Midbrain (tissue), 1 donor: Measurements from ENCODE around the gene CHP1.
"Not testable (repeated sequence)": the region's sequence is repeated elsewhere in the genome, so short reads cannot be mapped to it uniquely, and the experiment has no call there.

Experiments
- DNase-seq: peaks from one replicate; lab custom pipeline; 2025; lab: John Stamatoyannopoulos, UW

CHP1 gene

DNA sequence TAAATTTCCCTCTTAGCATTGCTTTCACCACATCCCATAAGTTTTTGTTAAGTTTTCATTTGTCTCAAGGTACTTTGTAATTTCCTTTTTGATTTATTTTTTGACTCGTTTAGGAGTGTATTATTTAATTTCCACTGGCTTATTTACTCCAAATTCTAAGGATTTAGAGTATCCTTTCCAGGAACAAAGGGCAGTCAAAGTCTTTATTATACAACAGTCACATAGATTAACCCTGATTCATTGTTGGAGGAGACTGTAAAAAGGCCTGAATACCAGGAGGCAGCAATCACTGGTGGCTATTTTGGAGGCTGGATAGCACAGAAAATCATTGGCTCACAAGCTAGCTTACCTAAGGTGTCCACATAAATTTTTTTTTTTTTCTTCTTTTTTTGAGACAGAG is 61.5 kb downstream of the CHP1 start:
- no peak for DNase-seq

GRCh38 chr15:41301139-41301538 is 70.1 kb downstream of the CHP1 start:
- not testable (repeated sequence) for DNase-seq

DNA sequence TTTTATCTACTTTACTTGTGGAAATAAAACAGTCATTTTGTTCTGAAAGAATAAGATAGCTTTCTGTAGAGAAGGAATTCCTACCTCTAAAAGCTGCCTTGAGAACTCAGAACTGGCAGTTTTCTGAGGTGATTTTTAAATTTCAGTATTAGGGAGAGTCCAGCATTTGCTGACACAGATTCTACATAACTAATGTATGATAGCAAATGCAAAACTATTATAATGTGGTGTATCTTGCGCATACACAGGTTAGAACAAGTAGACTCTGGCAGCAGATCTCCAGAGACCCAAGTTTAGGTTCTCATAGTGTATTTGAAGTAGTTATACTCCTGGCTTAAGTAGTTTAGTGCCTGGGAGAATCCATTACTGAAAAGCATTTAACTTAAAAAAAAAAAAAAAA is 70.5 kb downstream of the CHP1 start:
- DNase-seq, result no peak

GRCh38 chr15:41304149-41304770 is 73.2 kb downstream of the CHP1 start:
- DNase-seq, result no peak

DNA sequence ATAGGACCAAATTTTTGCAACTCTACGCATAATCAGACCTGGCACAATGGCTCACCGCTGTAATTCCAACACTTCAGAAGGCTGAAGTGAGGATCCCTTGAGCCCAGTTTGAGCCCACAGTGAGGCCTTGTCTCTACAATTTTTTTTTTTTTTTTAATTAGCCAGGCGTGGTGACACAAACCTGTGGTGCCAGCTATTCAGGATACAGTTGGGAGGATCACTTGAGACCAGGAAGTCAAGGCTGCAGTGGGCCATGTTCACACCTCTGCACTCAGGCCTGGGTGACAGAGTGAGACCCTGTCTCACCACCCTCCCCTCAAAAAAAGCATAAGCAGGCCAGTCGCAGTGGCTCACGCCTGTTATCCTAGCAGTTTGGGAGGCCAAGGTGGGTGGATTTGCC is 76.6 kb downstream of the CHP1 start:
- no peak for DNase-seq

GRCh38 chr15:41309226-41309905 is 78.3 kb downstream of the CHP1 start:
- no peak for DNase-seq

- not testable (repeated sequence) for DNase-seq
These were observed 89.8 kb downstream of the CHP1 start for GRCh38 chr15:41320805-41321330.

DNA sequence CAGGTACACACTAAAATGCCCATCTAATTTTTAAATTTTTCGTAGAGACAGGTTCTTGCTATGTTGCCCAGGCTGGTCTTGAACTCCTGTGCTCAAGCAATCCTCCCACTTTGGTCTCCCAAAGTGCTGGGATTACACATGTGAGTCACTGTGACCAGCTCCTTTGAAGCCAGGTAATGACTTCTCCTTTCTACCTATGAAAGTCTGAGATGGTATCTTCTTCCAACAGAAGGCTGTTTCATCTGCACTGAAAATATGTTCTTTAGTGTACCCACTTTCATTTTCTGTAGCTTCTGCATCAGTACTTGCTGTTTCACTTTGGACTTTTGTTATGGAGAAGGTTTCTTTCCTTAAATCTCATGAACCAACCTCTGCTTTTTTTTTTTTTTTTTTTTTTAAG is 92.5 kb downstream of the CHP1 start:
- no peak for DNase-seq

DNA sequence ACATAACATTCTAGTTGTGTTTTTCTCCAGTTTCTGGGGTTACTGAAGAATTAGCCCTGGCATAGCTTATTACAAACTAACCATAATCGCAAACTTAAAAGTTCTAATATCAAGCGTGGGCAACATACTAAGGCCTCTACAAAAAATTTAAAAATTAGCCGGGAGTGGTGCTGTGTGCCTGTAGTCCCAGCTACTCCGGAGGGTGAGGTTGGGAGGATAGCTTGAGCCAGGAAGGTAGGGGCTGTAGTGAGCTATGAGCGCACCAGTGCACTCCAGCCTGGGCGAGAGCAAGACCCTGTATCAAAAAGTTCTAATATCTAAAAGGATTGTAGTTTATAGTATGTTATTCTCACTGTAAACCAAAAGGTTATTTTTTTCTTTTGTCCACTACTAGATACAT is 100.2 kb downstream of the CHP1 start:
- DNase-seq, result no peak
